Right lobe of liver (tissue), 4 donors: ENCODE results near the gene TMEM154.

ENCODE experiments used
- CTCF ChIP-seq, 4 donors: fragments of 200-600 bp in 3 of 4; fragments of 450-650 bp in 1 of 4; IDR thresholded peaks; one replicate each; pipeline versions ENCODE4 v1.5.1 to v1.8.0; 2016 to 2022; ENCODE audit warnings: antibody characterized with exemption in 4 of 4, mild to moderate bottlenecking in 2 of 4
- POLR2A ChIP-seq: fragments of 450-650 bp; IDR thresholded peaks from one replicate; pipeline ENCODE4 v1.6.1; 2017; ENCODE audit warnings: antibody characterized with exemption, mild to moderate bottlenecking
- donor health status: DM: no; HTN: no; CAD: no.
- donor health status: DM: no; HTN: no; CAD: no.
- donor health status: DM: no; HTN: yes; CAD: no.

DNA sequence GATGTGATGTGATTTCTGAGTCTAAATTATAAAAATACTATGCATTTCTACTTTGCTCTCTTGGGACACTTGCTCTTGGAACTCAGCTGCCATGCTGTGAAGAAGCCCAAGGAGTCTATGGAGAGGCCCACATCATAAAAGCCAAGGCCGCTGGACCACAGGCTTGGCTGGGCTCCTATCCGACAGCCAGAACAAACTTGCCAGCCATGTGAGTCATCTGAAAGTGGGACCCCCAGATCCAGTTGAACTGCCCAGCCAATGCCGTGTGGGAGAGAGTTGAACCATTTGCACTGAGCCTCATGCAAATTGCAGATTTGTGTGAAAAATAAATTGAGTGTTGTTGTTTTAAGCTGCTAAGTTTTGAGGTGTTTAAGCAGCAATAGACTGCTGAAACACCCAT, 60.2 kb downstream of the TMEM154 start:
- TF ChIP-seq CTCF (IDR thresholded peaks at IDR 0.05), result no peak
- TF ChIP-seq POLR2A, result no peak
